Effector memory CD8-positive, alpha-beta T cell (primary cell): Measurements from ENCODE around the gene SHB.

Source experiments
- ATAC-seq: fragments of 150-1000 bp; cut with Tn5 transposase; replicated peaks from 2 replicates; pipeline ENCODE4 v1.10.0; 2021; ENCODE audit warnings: mild to moderate bottlenecking, moderate library complexity
- DNase-seq, 3 experiments: peaks; one replicate each; pipeline ENCODE4 v3.0.0; 2021
- H3K27ac Mint-ChIP-seq, 2 donors: one replicate each; pipeline ENCODE4 v1.8.0; 2022; ENCODE audit warnings: mild to moderate bottlenecking in 2 of 2, mixed read lengths in 2 of 2, moderate library complexity in 2 of 2
- H3K27me3 Mint-ChIP-seq, 2 donors: one replicate each; pipeline ENCODE4 v1.8.0; 2022; ENCODE audit warnings: mixed read lengths in 2 of 2
- H3K36me3 Mint-ChIP-seq: one replicate; pipeline ENCODE4 v1.8.0; 2022; ENCODE audit warnings: mild to moderate bottlenecking, moderate library complexity, mixed read lengths; ENCODE audit not compliant: insufficient read depth
- H3K4me1 Mint-ChIP-seq, 2 donors: one replicate each; pipeline ENCODE4 v1.8.0; 2022; ENCODE audit warnings: low read depth in 2 of 2, mixed read lengths in 2 of 2
- H3K4me3 Mint-ChIP-seq, 2 donors: one replicate each; pipeline ENCODE4 v1.8.0; 2022; ENCODE audit warnings: mild to moderate bottlenecking in 2 of 2, mixed read lengths in 2 of 2, moderate library complexity in 2 of 2
- H3K9me3 Mint-ChIP-seq, 2 donors: one replicate each; pipeline ENCODE4 v1.8.0; 2022; ENCODE audit warnings: mixed read lengths in 2 of 2

Gene SHB

DNA sequence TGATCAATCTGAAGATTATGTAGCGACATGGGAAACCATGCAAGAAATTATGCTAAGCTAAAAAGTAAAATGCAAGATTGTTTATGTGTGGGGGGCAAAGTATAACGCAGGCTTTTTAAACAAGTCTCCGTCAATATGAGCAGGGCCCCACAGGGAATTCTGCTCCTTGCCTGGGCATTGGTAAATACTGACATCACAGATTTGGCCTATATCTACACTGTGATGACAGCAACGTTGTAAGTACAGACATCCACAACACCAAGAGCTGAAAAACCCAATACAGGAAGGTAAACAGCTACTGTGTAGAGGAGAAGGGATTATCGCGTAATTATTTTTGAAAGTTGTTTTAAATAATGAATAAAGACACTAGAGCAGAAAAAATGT lies 90.6 kb downstream of the SHB start:
- no peak for ATAC-seq
- H3K4me1 Mint-ChIP-seq = no peaks in the 10 kb centered on the region

GRCh38 chr9:37977851-37978480 lies 91.1 kb downstream of the SHB start:
- Mint-ChIP-seq H3K4me1 (no peaks in the 10 kb centered on the region), H3K9me3 (no peaks in the 10 kb centered on the region), H3K27ac (no peak overlapping the region), H3K4me3 (no peak overlapping the region), H3K27me3 (peaks cover 10 to 11% of the 10 kb centered on the region in 2 donors), H3K36me3 (no peaks in the 10 kb centered on the region)
- ATAC-seq (no peak), DNase-seq (no peak)

More for the DNA sequence above, 90.6 kb downstream of the SHB start:
- peaks cover 10 to 11% of the 10 kb centered on the region in 2 donors for H3K27me3 Mint-ChIP-seq
- no peak for DNase-seq
- no peak overlapping the region for H3K27ac Mint-ChIP-seq
- H3K4me3 Mint-ChIP-seq = no peak overlapping the region
- H3K9me3 Mint-ChIP-seq = no peaks in the 10 kb centered on the region
- no peaks in the 10 kb centered on the region for H3K36me3 Mint-ChIP-seq

DNA sequence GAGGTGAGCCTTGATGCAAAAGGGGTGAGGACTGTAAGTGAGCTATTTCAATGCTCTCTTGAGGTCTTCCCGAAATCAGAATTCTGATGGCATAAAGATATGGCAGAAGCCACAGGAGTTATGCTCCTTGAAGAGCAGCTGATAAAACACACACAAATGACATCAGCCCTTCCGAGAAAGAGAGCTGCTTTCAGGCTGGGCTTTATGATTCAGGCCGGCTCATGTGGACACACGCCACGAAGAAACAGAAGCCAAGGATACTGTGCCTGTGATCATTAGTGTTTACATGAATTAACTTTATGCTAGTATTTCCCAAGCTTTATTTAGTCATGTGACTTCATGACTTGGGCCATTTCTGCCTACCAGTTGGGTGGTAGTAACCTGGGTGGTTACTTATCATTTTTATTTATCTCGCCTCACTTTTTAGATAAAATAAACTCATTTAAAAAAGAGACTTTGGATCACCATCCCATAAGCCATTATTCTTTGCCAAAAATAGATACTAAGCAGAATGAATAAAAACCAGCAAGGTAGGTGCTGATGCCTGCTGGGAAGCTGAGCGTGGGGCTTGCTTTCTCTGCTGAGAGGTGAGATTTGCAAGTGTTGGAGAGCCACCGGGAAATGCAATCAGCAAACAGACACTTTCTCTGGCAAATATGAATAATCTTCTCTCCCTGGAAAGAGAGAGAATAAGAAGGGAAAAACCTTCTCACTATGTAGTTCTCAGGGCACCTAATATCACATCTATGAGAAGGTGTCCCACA lies 92.1 kb downstream of the SHB start:
- ATAC-seq (no peak), DNase-seq (no peak)
- no peak overlapping the region for H3K4me3 Mint-ChIP-seq
- H3K9me3 Mint-ChIP-seq = no peaks in the 10 kb centered on the region
- no peak overlapping the region for H3K27ac Mint-ChIP-seq
- H3K27me3 Mint-ChIP-seq = peaks cover 10 to 11% of the 10 kb centered on the region in 2 donors
- H3K36me3 Mint-ChIP-seq = no peaks in the 10 kb centered on the region
- H3K4me1 Mint-ChIP-seq = no peaks in the 10 kb centered on the region

GRCh38 chr9:37975639-37976038 lies 93.4 kb downstream of the SHB start:
- H3K27ac Mint-ChIP-seq = no peak overlapping the region
- ATAC-seq = no peak
- no peaks in the 10 kb centered on the region for H3K9me3 Mint-ChIP-seq

GRCh38 chr9:37974506-37975173 lies 94.4 kb downstream of the SHB start:
- DNase-seq = no peak
- H3K4me3 Mint-ChIP-seq = no peak overlapping the region
- H3K9me3 Mint-ChIP-seq = no peaks in the 10 kb centered on the region
- ATAC-seq = no peak
- H3K27ac Mint-ChIP-seq = no peak overlapping the region
- H3K36me3 Mint-ChIP-seq = no peaks in the 10 kb centered on the region
- H3K27me3 Mint-ChIP-seq = peaks cover 10 to 11% of the 10 kb centered on the region in 2 donors
- H3K4me1 Mint-ChIP-seq = no peaks in the 10 kb centered on the region

More at GRCh38 chr9:37975639-37976038, 93.4 kb downstream of the SHB start:
- DNase-seq = no peak
- Mint-ChIP-seq H3K36me3 (no peaks in the 10 kb centered on the region), H3K4me1 (no peaks in the 10 kb centered on the region), H3K27me3 (peaks cover 10 to 11% of the 10 kb centered on the region in 2 donors), H3K4me3 (no peak overlapping the region)

DNA sequence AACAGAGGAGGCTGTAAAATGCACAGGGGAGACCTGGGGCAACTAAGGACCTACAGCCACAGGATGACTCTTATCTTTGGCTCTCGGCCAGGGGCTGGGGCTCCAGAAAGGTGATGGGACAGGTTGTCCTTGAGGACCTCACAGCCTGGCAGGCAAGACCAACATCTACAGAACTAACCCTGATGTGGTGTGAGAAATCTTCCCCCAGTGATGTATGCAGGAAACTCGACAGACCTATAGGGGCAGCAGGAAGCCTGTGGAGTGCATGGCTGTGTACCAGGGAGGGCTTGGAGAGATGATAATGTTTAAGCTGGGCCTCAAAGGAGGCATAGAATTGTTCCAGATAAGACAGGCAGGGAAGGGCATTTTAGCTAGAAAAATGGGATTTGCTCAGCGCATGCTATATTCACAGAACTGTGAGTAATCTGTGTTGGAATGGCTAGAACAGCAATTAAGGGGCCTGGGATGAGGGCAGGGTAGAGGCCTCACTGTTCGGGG lies 96.6 kb downstream of the SHB start:
- no peaks in the 10 kb centered on the region for H3K36me3 Mint-ChIP-seq
- DNase-seq = no peak
- ATAC-seq = no peak
- H3K27me3 Mint-ChIP-seq = peaks cover under 1 to 2% of the 10 kb centered on the region in 2 donors
- H3K9me3 Mint-ChIP-seq = no peaks in the 10 kb centered on the region
- H3K4me1 Mint-ChIP-seq = no peaks in the 10 kb centered on the region
- no peak overlapping the region for H3K4me3 Mint-ChIP-seq
- no peak overlapping the region for H3K27ac Mint-ChIP-seq

DNA sequence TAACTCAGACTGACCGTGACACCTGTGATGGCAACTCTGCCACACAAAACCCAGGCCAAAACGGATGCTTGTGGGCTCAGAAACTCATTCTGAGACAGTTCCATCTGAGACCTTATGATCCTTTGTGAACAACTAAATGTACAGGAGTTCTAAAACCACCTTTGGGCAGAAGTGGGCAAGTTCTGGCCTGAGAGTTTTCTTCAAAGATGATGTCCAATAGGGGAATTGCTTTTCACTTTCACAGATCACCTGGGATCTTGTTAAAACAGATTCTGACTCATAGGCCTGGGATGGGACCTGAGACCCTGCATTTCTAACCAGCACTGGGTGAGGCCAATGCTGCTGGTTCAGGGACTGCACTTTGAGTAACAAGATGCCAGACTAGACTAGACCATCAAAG lies 97.3 kb downstream of the SHB start:
- H3K27me3 Mint-ChIP-seq = no peaks in the 10 kb centered on the region
- ATAC-seq (no peak), DNase-seq (no peak)
- H3K27ac Mint-ChIP-seq = no peak overlapping the region
- no peak overlapping the region for H3K4me3 Mint-ChIP-seq
- H3K4me1 Mint-ChIP-seq = peaks cover 0 to under 1% of the 10 kb centered on the region in 2 donors
- H3K9me3 Mint-ChIP-seq = no peaks in the 10 kb centered on the region
- no peaks in the 10 kb centered on the region for H3K36me3 Mint-ChIP-seq

DNA sequence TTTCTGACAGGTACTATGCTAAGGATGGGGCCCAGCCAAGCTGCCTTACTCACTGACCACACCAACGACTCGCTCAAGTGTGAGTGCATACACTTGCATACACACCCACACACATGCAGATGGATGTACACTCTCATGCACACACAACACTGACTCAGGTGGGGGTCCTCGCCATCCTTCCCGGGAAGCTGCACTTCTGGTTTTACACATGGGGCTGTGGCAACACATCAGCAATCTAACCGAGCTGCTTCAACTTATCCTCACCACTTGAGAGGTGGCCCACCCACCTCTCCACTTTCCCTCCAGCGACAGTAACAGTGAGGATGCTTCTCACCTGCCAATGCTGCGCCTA lies 97.9 kb downstream of the SHB start:
- Mint-ChIP-seq H3K27me3 (no peaks in the 10 kb centered on the region), H3K4me3 (no peak overlapping the region), H3K9me3 (no peaks in the 10 kb centered on the region), H3K27ac (no peak overlapping the region), H3K36me3 (no peaks in the 10 kb centered on the region), H3K4me1 (peaks cover 0 to 5% of the 10 kb centered on the region in 2 donors)
- DNase-seq (no peak), ATAC-seq (no peak)

- H3K9me3 Mint-ChIP-seq = no peaks in the 10 kb centered on the region
- ATAC-seq = no peak
- peaks cover 0 to 5% of the 10 kb centered on the region in 2 donors for H3K4me1 Mint-ChIP-seq
- no peaks in the 10 kb centered on the region for H3K27me3 Mint-ChIP-seq
- H3K4me3 Mint-ChIP-seq = no peak overlapping the region
- H3K27ac Mint-ChIP-seq = no peak overlapping the region
- no peak for DNase-seq
- no peaks in the 10 kb centered on the region for H3K36me3 Mint-ChIP-seq
Measured at GRCh38 chr9:37970301-37971107, 98.5 kb downstream of the SHB start.

- ATAC-seq = no peak
- Mint-ChIP-seq H3K36me3 (no peaks in the 10 kb centered on the region), H3K4me1 (peaks cover 2 to 7% of the 10 kb centered on the region in 2 donors), H3K27me3 (no peaks in the 10 kb centered on the region), H3K4me3 (no peak overlapping the region), H3K27ac (no peak overlapping the region), H3K9me3 (no peaks in the 10 kb centered on the region)
- no peak for DNase-seq
Measured at GRCh38 chr9:37969558-37970300, 99.3 kb downstream of the SHB start.

- DNase-seq = no peak
- peaks cover 4 to 9% of the 10 kb centered on the region in 2 donors for H3K4me1 Mint-ChIP-seq
Measured at GRCh38 chr9:37969130-37969529, 99.9 kb downstream of the SHB start.

GRCh38 chr9:37968228-37968701 lies 100.8 kb downstream of the SHB start:
- no peak overlapping the region for H3K4me3 Mint-ChIP-seq
- H3K27ac Mint-ChIP-seq = no peak overlapping the region
- H3K4me1 Mint-ChIP-seq = peaks cover 4 to 9% of the 10 kb centered on the region in 2 donors
- no peaks in the 10 kb centered on the region for H3K36me3 Mint-ChIP-seq
- ATAC-seq (no peak), DNase-seq (no peak)
- H3K27me3 Mint-ChIP-seq = no peaks in the 10 kb centered on the region
- H3K9me3 Mint-ChIP-seq = no peaks in the 10 kb centered on the region

More at GRCh38 chr9:37969130-37969529, 99.9 kb downstream of the SHB start:
- H3K36me3 Mint-ChIP-seq = no peaks in the 10 kb centered on the region
- H3K9me3 Mint-ChIP-seq = no peaks in the 10 kb centered on the region
- no peak overlapping the region for H3K27ac Mint-ChIP-seq
- H3K27me3 Mint-ChIP-seq = no peaks in the 10 kb centered on the region
- H3K4me3 Mint-ChIP-seq = no peak overlapping the region
- ATAC-seq = no peak

GRCh38 chr9:37967761-37968080 lies 101.3 kb downstream of the SHB start:
- Mint-ChIP-seq H3K9me3 (no peaks in the 10 kb centered on the region), H3K27me3 (no peaks in the 10 kb centered on the region), H3K4me1 (peaks cover 4 to 9% of the 10 kb centered on the region in 2 donors), H3K27ac (no peak overlapping the region), H3K4me3 (no peak overlapping the region), H3K36me3 (no peaks in the 10 kb centered on the region)
- no peak for DNase-seq
- no peak for ATAC-seq
